AG09319 (cell line): Measurements from ENCODE around the gene HDAC9.
"Not testable (repeated sequence)": the region's sequence is repeated elsewhere in the genome, so short reads cannot be mapped to it uniquely, and the experiment has no call there.

Experiments
- DNase-seq: peaks from one replicate; pipeline ENCODE4 v3.0.0-alpha.2; 2010; ENCODE audit warnings: low read depth; ENCODE audit errors: extremely low read depth
- TF ChIP-seq, protein P1 (sequence below): IDR thresholded peaks from 2 replicates; pipeline ENCODE4 v1.5.1; 2011; ENCODE audit warnings: low read depth, mild to moderate bottlenecking, inconsistent platforms, low read length, moderate library complexity

The HDAC9 gene

DNA sequence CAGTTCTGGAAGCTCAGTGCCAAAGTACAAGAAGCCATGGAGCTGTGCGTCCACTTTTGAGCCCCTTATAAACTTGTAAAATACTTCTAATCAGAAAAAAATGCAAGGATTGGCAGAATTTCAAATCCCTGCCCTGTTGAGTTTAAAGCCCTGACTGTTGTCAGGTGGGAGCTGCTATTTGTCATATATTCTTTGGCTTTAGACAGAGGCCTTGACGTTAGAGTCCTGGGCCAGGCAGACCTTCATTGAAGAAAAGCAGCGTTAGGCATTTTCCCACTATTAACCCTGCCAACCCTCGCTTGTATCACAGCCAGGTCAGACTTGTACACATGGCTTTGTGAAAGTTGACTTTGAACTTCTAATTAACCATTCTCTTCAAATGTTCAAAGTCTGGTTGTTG, 466.5 kb downstream of the HDAC9 start:
- DNase-seq = no peak
- TF ChIP-seq, protein P1, sequence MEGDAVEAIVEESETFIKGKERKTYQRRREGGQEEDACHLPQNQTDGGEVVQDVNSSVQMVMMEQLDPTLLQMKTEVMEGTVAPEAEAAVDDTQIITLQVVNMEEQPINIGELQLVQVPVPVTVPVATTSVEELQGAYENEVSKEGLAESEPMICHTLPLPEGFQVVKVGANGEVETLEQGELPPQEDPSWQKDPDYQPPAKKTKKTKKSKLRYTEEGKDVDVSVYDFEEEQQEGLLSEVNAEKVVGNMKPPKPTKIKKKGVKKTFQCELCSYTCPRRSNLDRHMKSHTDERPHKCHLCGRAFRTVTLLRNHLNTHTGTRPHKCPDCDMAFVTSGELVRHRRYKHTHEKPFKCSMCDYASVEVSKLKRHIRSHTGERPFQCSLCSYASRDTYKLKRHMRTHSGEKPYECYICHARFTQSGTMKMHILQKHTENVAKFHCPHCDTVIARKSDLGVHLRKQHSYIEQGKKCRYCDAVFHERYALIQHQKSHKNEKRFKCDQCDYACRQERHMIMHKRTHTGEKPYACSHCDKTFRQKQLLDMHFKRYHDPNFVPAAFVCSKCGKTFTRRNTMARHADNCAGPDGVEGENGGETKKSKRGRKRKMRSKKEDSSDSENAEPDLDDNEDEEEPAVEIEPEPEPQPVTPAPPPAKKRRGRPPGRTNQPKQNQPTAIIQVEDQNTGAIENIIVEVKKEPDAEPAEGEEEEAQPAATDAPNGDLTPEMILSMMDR = no peak

DNA sequence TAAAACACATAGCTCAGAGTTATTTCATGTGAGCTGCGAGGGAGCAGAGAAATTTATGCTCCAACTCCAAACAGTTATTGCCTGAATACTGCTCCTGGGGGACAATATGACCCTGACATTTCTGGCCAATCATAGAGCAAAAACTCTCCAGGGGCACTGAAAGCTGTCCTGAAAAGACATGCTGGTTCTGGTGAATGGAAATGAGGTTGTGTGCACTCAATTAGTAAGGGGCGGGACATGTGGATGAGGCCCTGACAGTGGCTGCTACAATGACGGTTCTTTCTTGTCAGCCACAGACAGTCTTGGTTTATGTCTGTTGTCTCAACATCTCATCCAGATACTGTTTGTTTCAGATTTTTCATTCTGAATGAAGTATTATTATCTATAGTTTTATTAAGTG, 470.1 kb downstream of the HDAC9 start:
- DNase-seq = no peak
- TF ChIP-seq, protein P1 = no peak

DNA sequence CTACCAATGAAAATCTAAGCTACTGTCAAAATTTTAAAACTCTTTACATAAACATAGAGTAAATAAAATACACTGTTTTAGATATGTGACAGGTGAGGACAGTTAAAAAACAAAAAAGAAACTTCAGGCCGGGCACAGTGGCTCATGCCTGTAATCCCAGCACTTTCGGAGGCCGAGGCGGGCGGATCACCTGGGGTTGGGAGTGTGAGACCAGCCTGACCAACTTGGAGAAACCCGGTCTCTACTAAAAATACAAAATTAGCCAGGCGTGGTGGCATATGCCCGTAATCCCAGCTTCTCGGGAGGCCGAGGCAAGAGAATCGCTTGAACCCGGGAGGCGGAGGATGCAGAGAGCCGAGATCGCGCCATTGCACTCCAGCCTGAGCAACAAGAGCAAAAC, 472.2 kb downstream of the HDAC9 start:
- not testable (repeated sequence) for DNase-seq

DNA sequence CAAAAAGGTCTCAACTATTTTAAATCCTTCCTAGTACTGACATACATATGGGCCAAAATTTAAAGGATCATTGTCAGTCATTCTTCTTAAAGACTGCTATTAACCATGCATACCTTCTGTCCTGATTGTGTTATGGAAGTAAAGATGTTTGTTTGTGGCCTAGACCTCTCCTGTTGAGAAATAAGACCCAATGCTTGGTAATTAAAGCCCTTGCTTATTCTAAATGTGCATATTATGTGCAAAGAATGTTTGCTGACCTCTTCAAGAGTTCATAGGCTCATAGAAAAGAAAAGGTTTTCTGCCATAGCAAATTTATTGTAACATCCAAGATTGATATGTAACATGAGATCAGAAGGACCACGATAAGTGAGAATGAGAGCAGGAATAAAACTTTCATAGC, 476.3 kb downstream of the HDAC9 start:
- TF ChIP-seq, protein P1 = no peak

DNA sequence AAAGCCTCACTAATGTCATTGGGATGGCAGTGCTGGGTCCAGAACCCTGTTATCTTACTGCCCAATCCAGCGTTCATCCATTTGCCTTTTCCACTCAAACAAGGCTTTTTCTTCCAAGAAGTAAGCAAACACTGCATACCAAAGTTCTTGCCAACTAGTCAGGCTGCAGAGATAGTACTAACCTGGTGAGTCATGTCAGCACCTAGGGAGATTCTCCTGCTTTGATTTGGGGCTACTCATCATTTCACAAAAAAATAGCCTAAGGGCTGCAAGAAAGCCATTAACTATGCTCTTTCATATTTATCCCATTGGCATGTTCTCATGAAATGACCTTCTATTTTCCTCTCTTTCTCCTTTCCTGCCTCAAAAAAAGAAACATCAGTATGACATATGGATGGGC, 479.3 kb downstream of the HDAC9 start:
- TF ChIP-seq, protein P1 = no peak
- DNase-seq = no peak

More for the DNA sequence above, 476.3 kb downstream of the HDAC9 start:
- DNase-seq = no peak

DNA sequence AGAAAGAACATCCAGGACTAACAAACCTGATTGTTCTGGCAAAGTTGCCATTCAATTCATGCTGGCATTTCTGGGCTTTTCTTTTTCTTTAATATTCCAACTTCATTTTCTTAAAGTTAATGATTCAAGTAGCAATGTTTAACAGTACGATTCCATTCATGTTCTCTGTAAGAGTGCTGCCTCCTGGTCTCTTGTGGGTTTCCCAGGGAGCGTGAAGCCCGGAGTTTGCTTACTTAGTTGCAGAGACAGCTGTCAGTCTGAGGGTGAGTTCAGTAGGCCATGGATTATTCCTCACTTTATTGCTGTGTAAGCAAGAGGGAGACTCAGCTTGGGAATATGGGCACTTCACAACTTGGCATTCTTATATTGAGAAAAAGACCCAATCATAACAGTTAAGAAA, 479.7 kb downstream of the HDAC9 start:
- no peak for DNase-seq
- TF ChIP-seq, protein P1 = no peak

DNA sequence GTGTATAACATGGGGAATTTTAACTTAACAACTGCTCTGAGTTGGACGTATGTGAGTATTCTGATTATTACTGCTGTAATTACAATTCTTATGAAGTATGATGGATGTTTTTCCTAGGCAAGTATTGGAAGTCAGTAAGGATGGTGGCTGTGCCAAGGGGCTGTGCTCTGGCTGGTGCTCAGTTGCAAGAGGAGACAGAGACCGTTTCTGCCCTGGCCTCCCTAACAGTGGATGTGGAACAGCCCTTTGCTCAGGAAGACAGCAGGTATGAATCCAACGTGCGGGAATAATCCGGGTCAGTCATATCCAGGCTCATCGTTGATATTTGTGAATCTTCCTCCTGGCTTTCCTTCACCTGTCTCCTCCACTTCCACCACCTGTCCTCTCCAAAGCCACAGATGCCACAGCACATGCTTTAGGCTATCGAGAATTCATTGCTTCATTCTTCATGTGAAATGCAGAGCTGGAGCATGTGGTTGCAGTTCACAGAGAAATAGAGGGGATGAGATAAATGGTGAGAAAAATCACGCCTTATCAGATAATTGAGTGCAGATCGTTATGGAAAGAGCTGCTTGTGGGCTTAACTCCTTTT, 480.2 kb downstream of the HDAC9 start:
- TF ChIP-seq, protein P1 = no peak
- no peak for DNase-seq
